ENCODE data around the gene GPATCH2.

DNA sequence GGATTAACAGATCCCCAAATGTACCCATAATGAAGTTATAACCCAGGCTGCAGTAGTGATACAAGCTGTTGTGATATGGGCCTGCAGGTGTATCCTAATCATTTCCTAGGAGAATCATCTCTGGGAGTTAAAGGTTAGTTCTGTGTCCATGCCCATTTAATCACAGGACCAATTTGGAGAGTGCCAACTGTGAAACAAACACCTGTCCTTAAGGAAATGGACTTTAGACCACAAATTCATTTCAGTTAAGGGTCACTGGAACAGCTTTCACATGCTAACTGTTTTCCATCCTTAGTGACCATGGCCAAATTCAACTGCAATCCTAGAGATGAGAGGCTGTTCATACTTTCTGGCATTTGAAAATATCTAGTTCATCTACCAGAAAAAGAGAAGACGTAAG lies 160.9 kb downstream of the GPATCH2 start:
- TF ChIP-seq, protein P1, sequence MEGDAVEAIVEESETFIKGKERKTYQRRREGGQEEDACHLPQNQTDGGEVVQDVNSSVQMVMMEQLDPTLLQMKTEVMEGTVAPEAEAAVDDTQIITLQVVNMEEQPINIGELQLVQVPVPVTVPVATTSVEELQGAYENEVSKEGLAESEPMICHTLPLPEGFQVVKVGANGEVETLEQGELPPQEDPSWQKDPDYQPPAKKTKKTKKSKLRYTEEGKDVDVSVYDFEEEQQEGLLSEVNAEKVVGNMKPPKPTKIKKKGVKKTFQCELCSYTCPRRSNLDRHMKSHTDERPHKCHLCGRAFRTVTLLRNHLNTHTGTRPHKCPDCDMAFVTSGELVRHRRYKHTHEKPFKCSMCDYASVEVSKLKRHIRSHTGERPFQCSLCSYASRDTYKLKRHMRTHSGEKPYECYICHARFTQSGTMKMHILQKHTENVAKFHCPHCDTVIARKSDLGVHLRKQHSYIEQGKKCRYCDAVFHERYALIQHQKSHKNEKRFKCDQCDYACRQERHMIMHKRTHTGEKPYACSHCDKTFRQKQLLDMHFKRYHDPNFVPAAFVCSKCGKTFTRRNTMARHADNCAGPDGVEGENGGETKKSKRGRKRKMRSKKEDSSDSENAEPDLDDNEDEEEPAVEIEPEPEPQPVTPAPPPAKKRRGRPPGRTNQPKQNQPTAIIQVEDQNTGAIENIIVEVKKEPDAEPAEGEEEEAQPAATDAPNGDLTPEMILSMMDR (IDR thresholded peaks at IDR 0.05), result no peak
- no peak for TF ChIP-seq POLR2AphosphoS5 (IDR thresholded peaks at IDR 0.05)
- no peak for TF ChIP-seq POLR2A (IDR thresholded peaks at IDR 0.05)
